ENCODE measurements around the gene RPS3. TPM values are rescaled to one million over a fixed set of nuclear protein-coding genes. Genes with fewer than 3 reads are reported as not detected.
A peak's percentile ranks its signal among the peaks of the same experiment; 100 is the strongest.

The RPS3 gene
- total RNA-seq, 1 donor from 2014 or later, result 511 TPM

GRCh38 chr11:75384438-75385080 lies 14.8 kb upstream of the RPS3 start:
- Histone ChIP-seq H3K4me1 (no peaks in the 10 kb centered on the region), H3K27ac (no peak overlapping the region), H3K36me3 (no peaks in the 10 kb centered on the region), H3K4me3 (no peak overlapping the region), H3K9me3 (no peaks in the 10 kb centered on the region), H3K27me3 (no peaks in the 10 kb centered on the region)
- peak in 1 of 2 donors; percentile 88 for DNase-seq (ENCODE audit: low spot score in 2 of 2)
- peak; percentile 93 to 99 (median 97) for TF ChIP-seq CTCF (IDR thresholded peaks at IDR 0.05)
- intact Hi-C loops (cut with DNase I), result loop anchor here (1.0 kb wide), 2 partner anchors 56 to 104 kb away; no protein-coding TSS in a partner anchor

GRCh38 chr11:75386942-75387630 lies 12.2 kb upstream of the RPS3 start:
- TF ChIP-seq CTCF (IDR thresholded peaks at IDR 0.05), result no peak
- Histone ChIP-seq H3K27ac (no peak overlapping the region), H3K36me3 (no peaks in the 10 kb centered on the region), H3K4me1 (no peaks in the 10 kb centered on the region), H3K27me3 (no peaks in the 10 kb centered on the region), H3K9me3 (no peaks in the 10 kb centered on the region), H3K4me3 (no peak overlapping the region)
- DNase-seq (ENCODE audit: low spot score in 2 of 2), result no peak
- intact Hi-C loops (cut with DNase I), result no loop called here

GRCh38 chr11:75387736-75388294 lies 11.5 kb upstream of the RPS3 start:
- Histone ChIP-seq H3K9me3 (no peaks in the 10 kb centered on the region), H3K27ac (no peak overlapping the region), H3K4me3 (no peak overlapping the region), H3K4me1 (no peaks in the 10 kb centered on the region), H3K27me3 (no peaks in the 10 kb centered on the region), H3K36me3 (no peaks in the 10 kb centered on the region)
- intact Hi-C loops (cut with DNase I), result loop anchor here (1.0 kb wide), 1 partner anchor 144 kb away; no protein-coding TSS in a partner anchor
- no peak for TF ChIP-seq CTCF (IDR thresholded peaks at IDR 0.05)
- no peak for DNase-seq (ENCODE audit: low spot score in 2 of 2)

- peak; percentile 76 to 83 (median 79) for TF ChIP-seq CTCF (IDR thresholded peaks at IDR 0.05)
- H3K4me3 ChIP-seq, result no peak overlapping the region
- H3K27ac ChIP-seq, result no peak overlapping the region
- DNase-seq (ENCODE audit: low spot score in 2 of 2), result peak in 1 of 2 donors; percentile 85
- no peaks in the 10 kb centered on the region for H3K27me3 ChIP-seq
- no peaks in the 10 kb centered on the region for H3K36me3 ChIP-seq
- no peaks in the 10 kb centered on the region for H3K9me3 ChIP-seq
- intact Hi-C loops (cut with DNase I), result loop anchor here (1.0 kb wide), 1 partner anchor 144 kb away; no protein-coding TSS in a partner anchor
- H3K4me1 ChIP-seq, result no peaks in the 10 kb centered on the region
These were observed 10.7 kb upstream of the RPS3 start for GRCh38 chr11:75388386-75389275.

GRCh38 chr11:75389276-75389605 lies 10.1 kb upstream of the RPS3 start:
- Histone ChIP-seq H3K4me3 (no peak overlapping the region), H3K4me1 (no peaks in the 10 kb centered on the region), H3K9me3 (no peaks in the 10 kb centered on the region), H3K27ac (no peak overlapping the region), H3K27me3 (no peaks in the 10 kb centered on the region), H3K36me3 (no peaks in the 10 kb centered on the region)
- intact Hi-C loops (cut with DNase I), result no loop called here
- DNase-seq (ENCODE audit: low spot score in 2 of 2), result no peak
- no peak for TF ChIP-seq CTCF (IDR thresholded peaks at IDR 0.05)

Data from ascending aorta (tissue), 2 donors.